HG03025 (cell line): Measurements from ENCODE around the gene CDH13.

Source experiments
- ATAC-seq: cut with Tn5 transposase; IDR thresholded peaks from one replicate; pipeline ENCODE4 v1.9.1; 2021; ENCODE audit warnings: mild to moderate bottlenecking, moderate library complexity; ENCODE audit not compliant: unreplicated experiment, low FRiP score

Gene CDH13

DNA sequence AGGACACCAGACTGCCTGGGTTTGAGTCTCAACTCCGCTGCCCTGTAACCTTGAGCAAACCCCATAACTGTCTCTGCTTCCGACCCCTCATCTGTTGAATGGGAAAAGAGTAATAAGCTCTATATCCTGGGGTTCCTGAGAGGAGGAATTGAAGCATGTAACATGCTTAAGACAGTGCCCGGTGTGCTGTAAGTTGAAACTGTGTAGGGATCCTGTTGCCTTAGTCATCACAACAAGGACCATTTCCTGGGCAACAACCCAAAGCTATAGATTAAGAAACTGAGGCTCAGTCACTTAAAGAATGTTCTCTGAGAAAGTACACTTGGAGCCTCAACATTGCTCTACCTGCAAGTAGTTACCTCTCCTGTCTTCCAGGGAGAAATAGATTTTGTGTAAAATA, 23.0 kb downstream of the CDH13 start:
- ATAC-seq = no peak

- no peak for ATAC-seq
Observed at GRCh38 chr16:82650804-82651203, 24.0 kb downstream of the CDH13 start.

- ATAC-seq = peak; percentile 46
Observed at GRCh38 chr16:82651921-82652601, 25.3 kb downstream of the CDH13 start.

DNA sequence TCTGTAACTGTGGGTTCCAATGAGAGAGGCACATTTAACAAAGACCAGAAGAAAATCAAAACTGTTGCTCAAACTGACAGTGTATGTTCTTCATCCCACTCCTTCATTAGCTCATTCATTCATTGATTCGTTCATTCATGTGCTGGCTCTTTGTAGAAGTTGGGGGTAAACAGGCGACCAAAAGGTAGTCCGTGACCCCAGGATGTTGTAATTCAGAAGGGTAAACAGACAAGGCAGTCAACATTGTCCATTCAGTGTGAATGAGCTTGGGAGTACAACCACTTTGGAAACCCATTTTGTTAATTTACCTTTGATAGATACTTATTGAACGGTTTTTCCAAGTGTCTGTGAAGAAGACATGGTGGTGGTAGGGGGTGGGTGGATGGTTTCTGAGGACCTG, 26.1 kb downstream of the CDH13 start:
- ATAC-seq = no peak

DNA sequence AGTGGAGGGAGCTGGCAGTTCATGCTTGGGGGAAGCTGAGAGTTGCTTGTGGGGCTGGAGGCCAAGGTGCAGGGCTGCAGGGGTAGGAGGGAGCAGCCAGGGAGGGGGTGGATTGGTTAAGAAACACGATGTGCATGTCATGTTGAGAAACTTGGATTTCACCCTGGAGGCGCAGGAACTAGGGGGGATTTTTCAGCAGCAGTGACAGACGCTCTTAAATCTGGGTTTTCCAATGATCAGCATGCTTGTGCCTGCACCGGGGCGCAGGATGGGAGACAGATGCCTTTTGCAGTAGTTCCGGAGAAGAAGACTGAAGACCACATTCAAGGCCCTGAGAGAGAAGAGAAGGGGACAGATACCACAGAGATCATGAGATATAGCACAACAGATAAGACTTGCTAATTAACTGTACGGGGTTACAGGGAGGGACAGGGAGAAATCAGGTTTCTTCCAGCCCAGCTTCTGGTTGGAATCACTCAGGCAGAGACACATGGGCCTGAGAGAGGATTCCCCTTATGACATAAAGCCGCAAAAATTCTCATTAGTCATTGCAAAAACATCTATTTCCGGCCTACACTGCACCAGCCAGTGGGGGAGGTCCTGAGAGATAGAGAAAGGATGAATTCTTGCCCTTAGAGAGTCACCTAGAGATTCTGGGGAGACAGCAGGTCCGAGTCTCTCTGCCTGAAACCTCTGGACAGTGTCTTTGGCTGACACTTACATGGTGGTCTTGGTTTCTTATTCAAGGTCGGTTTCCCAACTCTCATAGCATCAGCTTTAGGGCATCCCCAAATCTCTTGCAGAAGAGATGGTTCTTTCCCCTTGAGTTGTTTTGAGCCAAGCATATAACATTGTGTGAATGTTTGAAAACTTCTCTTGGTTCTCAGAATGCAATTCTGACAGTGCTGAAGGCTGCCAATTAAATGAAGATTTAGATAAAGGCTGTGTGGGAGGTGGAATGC, 27.1 kb downstream of the CDH13 start:
- peak; percentile 59 for ATAC-seq

- ATAC-seq = no peak
Observed at GRCh38 chr16:82655072-82655714, 28.4 kb downstream of the CDH13 start.

- ATAC-seq = no peak
Observed at GRCh38 chr16:82655720-82656490, 29.1 kb downstream of the CDH13 start.

- ATAC-seq = no peak
Observed at GRCh38 chr16:82657239-82657638, 30.5 kb downstream of the CDH13 start.

- ATAC-seq = no peak
Observed at GRCh38 chr16:82657786-82658185, 31.0 kb downstream of the CDH13 start.

DNA sequence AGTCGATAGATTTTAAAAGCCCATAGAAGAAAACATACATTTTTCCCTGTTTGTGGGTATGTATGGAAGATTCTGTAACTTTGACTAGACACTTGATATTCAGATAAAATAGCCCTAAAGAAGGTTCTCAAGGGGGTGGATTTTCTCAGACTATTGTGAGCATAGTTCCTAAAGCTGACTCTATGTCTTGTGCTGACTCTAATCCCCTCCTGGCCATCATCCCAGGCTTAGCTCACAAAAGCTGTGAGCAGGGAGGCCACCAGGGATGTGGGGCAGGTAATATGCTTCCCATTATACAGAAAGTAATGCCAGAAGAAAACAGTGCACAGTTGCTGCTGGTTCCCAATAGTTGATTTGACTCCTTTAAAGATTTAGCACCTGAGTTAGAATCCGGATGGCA, 32.0 kb downstream of the CDH13 start:
- ATAC-seq = no peak

DNA sequence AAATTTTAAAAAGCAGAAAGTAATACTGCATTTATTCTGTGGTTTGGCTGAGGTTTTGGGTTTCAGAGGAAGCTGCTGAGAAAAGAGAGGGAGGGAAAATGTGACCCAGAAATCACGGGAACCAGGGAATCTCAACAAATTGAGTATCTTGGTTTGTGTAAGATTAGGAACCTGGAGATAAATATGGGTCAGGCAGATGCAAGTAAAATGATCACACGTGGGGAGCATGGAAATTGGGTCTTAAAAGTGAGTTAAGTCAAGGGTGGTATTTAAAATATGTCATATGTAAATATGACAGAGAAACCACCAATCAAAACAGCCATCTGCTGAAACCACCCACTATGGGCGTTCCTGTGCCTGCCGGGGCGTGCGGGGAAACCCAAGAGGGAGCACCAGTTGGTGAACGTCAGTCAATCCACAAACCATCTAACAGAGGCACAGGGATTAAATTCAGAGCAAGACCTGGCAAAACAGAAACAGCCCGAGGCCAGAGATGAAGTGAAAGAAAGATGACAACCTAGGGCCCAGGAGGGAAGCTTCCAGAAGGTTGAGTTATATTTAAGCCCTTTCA, 33.4 kb downstream of the CDH13 start:
- ATAC-seq = no peak

DNA sequence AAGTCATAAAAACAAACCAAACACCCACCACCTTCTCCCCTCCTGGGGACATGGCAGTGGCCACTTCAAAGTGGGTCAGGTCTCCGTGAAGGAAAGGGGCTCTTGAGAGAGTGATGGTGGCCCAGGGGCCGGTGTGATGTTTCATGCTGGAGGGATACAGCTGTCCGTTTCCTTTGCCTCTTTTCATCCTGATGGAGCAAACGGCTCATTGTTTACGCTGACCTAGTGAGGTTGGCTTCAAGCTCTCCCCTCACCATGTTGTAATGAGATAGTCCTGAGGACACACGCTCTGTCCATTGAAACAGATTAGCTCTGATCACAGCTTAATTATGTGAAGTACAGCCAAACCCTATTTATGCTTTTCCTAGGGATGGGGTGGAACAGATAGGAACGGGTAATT, 34.2 kb downstream of the CDH13 start:
- no peak for ATAC-seq

- ATAC-seq = no peak
Observed at GRCh38 chr16:82664181-82664580, 37.4 kb downstream of the CDH13 start.

- ATAC-seq = no peak
Observed at GRCh38 chr16:82665025-82665424, 38.3 kb downstream of the CDH13 start.

GRCh38 chr16:82667437-82667836, 40.7 kb downstream of the CDH13 start:
- no peak for ATAC-seq

- no peak for ATAC-seq
Observed at GRCh38 chr16:82668094-82668493, 41.3 kb downstream of the CDH13 start.

DNA sequence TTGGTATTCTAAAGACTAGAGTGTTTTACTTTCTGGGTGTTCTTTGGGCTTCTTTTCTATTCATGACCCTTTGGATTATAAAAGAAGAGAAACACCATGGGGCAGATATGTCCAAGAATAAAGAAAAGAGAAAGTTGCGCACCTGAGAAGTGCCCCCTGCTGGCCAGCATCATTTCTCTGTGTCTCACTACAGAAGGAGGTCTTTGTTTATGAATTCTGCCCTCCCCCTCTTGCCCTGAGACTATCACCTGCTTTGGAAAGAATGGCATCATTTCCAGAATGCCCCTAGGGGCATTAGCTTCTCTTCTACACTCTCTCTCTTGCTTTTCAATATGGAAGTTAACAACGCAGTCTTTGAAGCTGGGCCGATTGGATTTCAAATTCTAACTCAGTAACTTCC, 45.0 kb downstream of the CDH13 start:
- ATAC-seq = no peak

DNA sequence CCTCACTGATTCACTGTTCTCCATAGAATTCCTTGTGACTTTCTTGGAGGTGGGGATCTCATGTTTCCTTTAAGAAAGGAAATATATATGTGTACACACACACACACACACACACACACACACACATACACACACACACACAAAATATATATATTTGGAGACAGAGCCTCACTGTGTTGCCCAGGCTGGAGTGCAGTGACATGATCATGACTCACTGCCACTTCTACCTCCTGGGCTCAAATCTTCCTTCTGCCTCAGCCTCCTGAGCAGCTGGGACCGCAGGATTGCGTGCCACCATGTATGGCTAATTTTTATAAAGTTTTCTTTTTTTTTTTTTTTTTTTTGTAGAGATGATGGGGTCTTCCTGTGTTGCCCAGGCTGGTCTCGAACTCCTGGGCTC, 45.9 kb downstream of the CDH13 start:
- no peak for ATAC-seq

GRCh38 chr16:82675300-82675699, 48.5 kb downstream of the CDH13 start:
- no peak for ATAC-seq

DNA sequence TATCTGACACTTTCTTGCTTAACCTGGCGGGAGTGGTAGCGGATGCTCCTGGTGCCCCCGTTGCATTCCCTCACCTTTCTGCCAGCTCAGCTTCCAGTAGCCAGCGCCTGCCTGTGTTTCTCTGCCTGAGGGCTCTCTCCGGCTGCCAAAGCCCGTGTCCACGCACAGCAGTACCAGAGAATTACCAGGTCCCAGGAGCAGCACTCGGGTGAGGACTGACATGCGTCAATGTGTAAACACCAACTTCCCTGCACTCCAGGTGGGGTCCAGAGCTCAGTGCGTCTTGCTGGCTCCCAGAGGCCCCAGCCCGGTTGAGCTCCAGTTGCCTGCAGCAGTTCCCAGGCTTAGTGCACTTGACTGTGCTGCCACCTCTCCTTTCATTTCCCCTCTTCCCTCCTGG, 54.8 kb downstream of the CDH13 start:
- ATAC-seq = no peak
